GM12872 (cell line): Measurements from ENCODE around the gene TCAP.

Source experiments
- CTCF ChIP-seq: IDR thresholded peaks from 3 replicates; pipeline ENCODE4 v1.5.1; 2011; ENCODE audit warnings: low read depth, mild to moderate bottlenecking, low read length, moderate library complexity; ENCODE audit not compliant: insufficient read depth

TCAP gene

GRCh38 chr17:39666601-39667261 lies 1.6 kb downstream of the TCAP start:
- no peak for TF ChIP-seq CTCF

GRCh38 chr17:39667262-39667944 lies 2.3 kb downstream of the TCAP start:
- no peak for TF ChIP-seq CTCF

- TF ChIP-seq CTCF = peak; percentile 68
Measured at GRCh38 chr17:39667945-39668924, 3.1 kb downstream of the TCAP start, which contains the start of gene PNMT. Gene PNMT (plus strand): TSS chr17:39668453. CDS start chr17:39668476, 23 bp downstream.

- TF ChIP-seq CTCF = no peak
Measured at GRCh38 chr17:39669897-39670735, 5.0 kb downstream of the TCAP start.

- no peak for TF ChIP-seq CTCF
Measured at GRCh38 chr17:39670746-39671145, 5.6 kb downstream of the TCAP start.

GRCh38 chr17:39671651-39672521 lies 6.7 kb downstream of the TCAP start:
- TF ChIP-seq CTCF = peak; percentile 69
